GM12878 (cell line): ENCODE data around the gene LSM14B. TPM values are rescaled to one million over a fixed set of nuclear protein-coding genes. Genes with fewer than 3 reads are reported as not detected.

ENCODE experiments used
- ATAC-seq: fragments of 200-7000 bp; cut with Tn5 transposase; 3 replicates; pipeline ENCODE4 v1.9.1; 2020; ENCODE audit warnings: mild to moderate bottlenecking, moderate library complexity
- BruUV-seq: library from RNA; stranded (reverse); fragments of 400-500 nt; replicated peaks from 2 replicates; lab custom pipeline; 2021; lab: Mats Ljungman, UMichigan
- CTCF ChIA-PET: fragments of 300-600 bp; sonication (Branson Sonifier 250); formaldehyde crosslinking; extraction: SDS; loops from one replicate; lab custom pipeline; 2021; ENCODE audit warnings: inconsistent platforms; lab: Yijun Ruan, JAX
- POLR2A ChIA-PET: fragments of 350-600 bp; formaldehyde crosslinking; extraction: SDS; loops from one replicate; lab custom pipeline; 2021; ENCODE audit warnings: inconsistent platforms; lab: Charles Lee
- RAD21 ChIA-PET: fragments of 300-600 bp; sonication (Branson Sonifier 250); formaldehyde crosslinking; loops from one replicate; lab custom pipeline; 2023; ENCODE audit warnings: antibody characterized with exemption; ENCODE audit not compliant: unreplicated experiment; lab: Charles Lee
- SMC1A ChIA-PET: fragments of 300-600 bp; sonication (Branson Sonifier 250); formaldehyde crosslinking; loops from one replicate; lab custom pipeline; 2023; ENCODE audit not compliant: unreplicated experiment, uncharacterized antibody; lab: Charles Lee
- DNase-seq: peaks from one replicate; pipeline ENCODE4 v3.0.0-alpha.2; 2011; ENCODE audit warnings: low read depth, low spot score
- FAIRE-seq: peaks from 3 replicates; lab custom pipeline; 2011; peaks lifted over from hg19 to GRCh38; lab: Jason Lieb, UNC
- H2AFZ ChIP-seq: 2 replicates; pipeline ENCODE4 v1.6.0; 2011; ENCODE audit warnings: low read depth, low read length, control low read depth; ENCODE audit not compliant: control insufficient read depth
- H3K27ac ChIP-seq: 2 replicates; pipeline ENCODE4 v1.5.1; 2011; ENCODE audit warnings: control low read depth; ENCODE audit not compliant: control insufficient read depth, insufficient read depth
- H3K27me3 ChIP-seq, 2 experiments: replicated peaks in 1 of 2; 2 replicates each; pipeline versions ENCODE4 v1.6.0 to v1.6.1; 2011; ENCODE audit warnings: low read length in 1 of 2; ENCODE audit not compliant: control insufficient read depth in 2 of 2, insufficient read depth in 2 of 2
- H3K36me3 ChIP-seq, 2 experiments: 2 replicates each; pipeline ENCODE4 v1.5.1; 2011; ENCODE audit warnings: low read length in 1 of 2; ENCODE audit not compliant: control insufficient read depth in 2 of 2, insufficient read depth in 2 of 2
- H3K4me1 ChIP-seq: 2 replicates; pipeline ENCODE4 v1.6.1; 2011; ENCODE audit warnings: mild to moderate bottlenecking, low read length, moderate library complexity, mixed read lengths; ENCODE audit not compliant: control insufficient read depth, insufficient read depth
- H3K4me2 ChIP-seq: 2 replicates; pipeline ENCODE4 v1.6.0; 2011; ENCODE audit warnings: control low read depth; ENCODE audit not compliant: control insufficient read depth, insufficient read depth
- H3K4me3 ChIP-seq: fragments of 200-600 bp; sonication (generic); 2 replicates; pipeline ENCODE4 v1.5.1; 2016
- H3K79me2 ChIP-seq: 2 replicates; pipeline ENCODE4 v1.6.0; 2011; ENCODE audit warnings: low read length; ENCODE audit not compliant: control insufficient read depth, insufficient read depth
- H3K9ac ChIP-seq: 2 replicates; pipeline ENCODE4 v1.8.0; 2011; ENCODE audit warnings: low read length, control low read depth, mixed read lengths; ENCODE audit not compliant: control insufficient read depth, insufficient read depth
- H3K9me3 ChIP-seq: replicated peaks from 3 replicates; pipeline ENCODE4 v1.5.1; 2011; ENCODE audit warnings: mild to moderate bottlenecking, low read length; ENCODE audit not compliant: control insufficient read depth, insufficient read depth
- H4K20me1 ChIP-seq: 2 replicates; pipeline ENCODE4 v1.6.0; 2011; ENCODE audit not compliant: control insufficient read depth, insufficient read depth
- BACH1 ChIP-seq: fragments of 450-650 bp; IDR thresholded peaks from 2 replicates; pipeline ENCODE4 v1.6.1; 2017; ENCODE audit warnings: mild to moderate bottlenecking, borderline replicate concordance
- ESRRA ChIP-seq: IDR thresholded peaks from 2 replicates; pipeline ENCODE4 v1.6.1; 2012; ENCODE audit warnings: mild to moderate bottlenecking, low read length, improper control_type of control experiment
- EZH2 ChIP-seq: IDR thresholded peaks from 2 replicates; pipeline ENCODE4 v1.6.1; 2012; ENCODE audit warnings: low read depth, mild to moderate bottlenecking, control low read depth, inconsistent platforms, low read length, borderline replicate concordance; ENCODE audit not compliant: control insufficient read depth
- GABPA ChIP-seq: IDR thresholded peaks from 2 replicates; pipeline ENCODE4 v1.6.1; 2014; ENCODE audit warnings: antibody characterized with exemption, low read depth, mild to moderate bottlenecking, inconsistent platforms
- HCFC1 ChIP-seq: fragments of 150-350 bp; IDR thresholded peaks from 2 replicates; pipeline ENCODE4 v1.6.1; 2014; ENCODE audit warnings: low read length
- IKZF2 ChIP-seq, 2 experiments: fragments of 450-650 bp; IDR thresholded peaks; 2 replicates each; pipeline ENCODE4 v1.6.1; 2017; ENCODE audit warnings: mild to moderate bottlenecking in 2 of 2, moderate library complexity in 2 of 2
- MXI1 ChIP-seq: fragments of 150-350 bp; IDR thresholded peaks from 2 replicates; pipeline ENCODE4 v1.6.1; 2011; ENCODE audit warnings: low read depth, mild to moderate bottlenecking, inconsistent platforms, low read length, improper control_type of control experiment
- RUNX3 ChIP-seq: IDR thresholded peaks from 2 replicates; pipeline ENCODE4 v1.6.1; 2012; ENCODE audit warnings: low read length, inconsistent platforms
- SMAD1 ChIP-seq: fragments of 450-650 bp; IDR thresholded peaks from 2 replicates; pipeline ENCODE4 v1.6.1; 2018; ENCODE audit warnings: mild to moderate bottlenecking, low read depth; ENCODE audit not compliant: partially characterized antibody
- ZNF24 ChIP-seq: fragments of 450-650 bp; IDR thresholded peaks from 2 replicates; pipeline ENCODE4 v1.6.1; 2017; ENCODE audit warnings: antibody characterized with exemption, mild to moderate bottlenecking
- ZNF274 ChIP-seq: IDR thresholded peaks from one replicate; pipeline ENCODE4 v1.8.0; 2011; ENCODE audit not compliant: insufficient read length, insufficient read depth
- WGBS: methylation state at CpG from one replicate; pipeline ENCODE4 v1.1.6; 2016; ENCODE audit warnings: low lambda C conversion rate; ENCODE audit not compliant: insufficient replicate concordance, insufficient coverage; ENCODE audit errors: missing lambda C conversion rate; 5-methylcytosine and 5-hydroxymethylcytosine counted together
- in situ Hi-C: fragments of 300-500 bp; cut with MboI; formaldehyde crosslinking; loops from 9 replicates; pipeline ENCODE4 v1.14.3; 2018; ENCODE audit warnings: mixed read lengths
- intact Hi-C: fragments of 100-400 bp; cut with micrococcal nuclease; formaldehyde crosslinking; loops from one replicate; pipeline ENCODE4 v1.14.2; 2022; ENCODE audit not compliant: unreplicated experiment
- polyA plus RNA-seq, 11 experiments: library from polyadenylated mRNA; depleted of rRNA in 4 of 11; unstranded in 6 of 11; stranded (reverse) in 5 of 11; fragments of >200 nt; fragmentation: Nextera tagmentation in 4 of 11; fragmentation: Illumina TruSeq in 1 of 11; extraction: Ambion mirVana in 4 of 11; extraction: Trizol in 1 of 11; gene quantifications; 1 replicate in 1 of 11; 2 replicates in 10 of 11; pipeline versions ENCODE4 v1.2.1 to v1.2.3, GENCODE V29; 2011 to 2016; ENCODE audit warnings: inconsistent platforms in 2 of 11, missing spikeins in 2 of 11, low read depth in 1 of 11
- total RNA-seq, 4 experiments: library from RNA; depleted of rRNA in 3 of 4; stranded (reverse); fragments of >200 nt in 3 of 4; fragmentation: Illumina TruSeq in 1 of 4; extraction: Trizol in 1 of 4; gene quantifications; 2 replicates each; pipeline versions ENCODE4 v1.2.1 to v1.2.3, GENCODE V29; 2013 to 2021
- TF ChIP-seq, protein P1 (sequence below): fragments of 450-650 bp; conservative IDR thresholded peaks from 2 replicates; pipeline ENCODE4 v1.6.1; 2017; ENCODE audit warnings: mild to moderate bottlenecking, moderate library complexity
- TF ChIP-seq, protein P2 (sequence below): IDR thresholded peaks from 2 replicates; pipeline ENCODE4 v1.6.1; 2012; ENCODE audit warnings: low read depth, low read length, improper control_type of control experiment

LSM14B gene
- total and polyA plus RNA-seq, 10 of the 15 experiments (the other 5 are each of a cell fraction or from before 2014, with no cell fraction given), result 0.56 to 34.3 (median 15.6) TPM

DNA sequence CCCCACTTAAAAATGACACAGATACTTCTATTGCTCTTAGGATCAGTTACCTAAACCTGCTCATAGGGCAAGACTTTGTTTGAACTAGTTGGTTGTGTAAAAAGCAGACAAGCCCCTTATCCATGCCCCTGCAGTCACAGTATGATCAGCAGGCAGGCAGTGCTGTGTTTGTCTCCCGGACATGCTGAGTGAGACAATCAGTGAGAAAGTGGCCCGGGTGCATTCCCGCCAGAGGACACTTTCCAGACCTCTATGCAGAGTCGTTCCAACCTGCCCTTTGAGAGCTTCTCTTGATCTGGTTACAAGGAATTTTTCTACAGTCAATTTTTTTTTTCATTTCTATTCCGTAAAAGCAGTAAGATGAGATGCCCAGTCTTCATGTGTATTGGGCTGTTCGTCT lies 6.2 kb downstream of the LSM14B start (continued):
- TF ChIP-seq IKZF2 (IDR thresholded peaks at IDR 0.05) (no peak), MXI1 (no peak), GABPA (no peak)
- TF ChIP-seq, all 136 proteins: peak for 0

DNA sequence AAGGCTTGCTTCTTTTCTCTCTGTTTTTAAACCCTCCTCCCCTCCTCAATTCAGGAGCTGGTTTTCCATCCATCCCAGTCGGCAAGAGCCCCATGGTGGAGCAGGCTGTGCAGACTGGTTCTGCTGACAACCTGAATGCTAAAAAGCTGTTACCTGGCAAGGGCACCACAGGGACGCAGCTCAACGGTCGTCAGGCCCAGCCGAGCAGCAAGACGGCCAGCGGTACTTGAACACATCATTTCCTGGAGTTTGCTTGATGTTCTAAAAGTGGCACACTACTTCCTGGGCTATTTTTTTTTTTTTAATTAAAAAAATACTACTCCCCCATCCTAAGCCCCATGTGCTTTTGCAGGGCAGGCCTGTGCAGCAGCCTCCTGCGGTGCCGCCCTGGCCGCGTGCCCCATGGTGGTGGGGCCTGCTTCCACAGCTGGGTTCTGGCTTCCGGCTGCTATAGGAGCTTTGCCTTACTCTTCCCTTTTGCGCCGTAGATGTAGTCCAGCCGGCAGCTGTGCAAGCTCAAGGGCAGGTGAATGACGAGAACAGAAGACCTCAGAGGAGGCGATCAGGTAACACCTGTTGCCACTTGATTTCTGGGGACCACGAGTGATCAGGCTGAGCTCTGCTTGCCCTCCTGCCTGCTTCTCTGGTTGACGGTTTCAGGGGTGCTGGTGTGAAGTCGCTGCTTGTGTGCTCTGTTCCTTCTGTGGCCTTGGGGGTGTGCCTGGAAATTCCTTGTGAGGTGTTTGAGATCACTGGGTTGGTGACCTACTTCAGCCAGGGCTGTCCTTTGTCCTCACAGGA lies 7.7 kb downstream of the LSM14B start:
- peaks cover 4% of the 10 kb centered on the region for H3K79me2 ChIP-seq
- H3K36me3 ChIP-seq, result peaks cover 32% of the 10 kb centered on the region in 2 experiments
- no peaks in the 10 kb centered on the region for H4K20me1 ChIP-seq
- BruUV-seq, result no TSS peak
- WGBS, result 32% methylated on average over 20 of the region's 20 CpGs
- no peak for FAIRE-seq
- no peak overlapping the region for H3K4me3 ChIP-seq
- RAD21 ChIA-PET, result interaction anchor here (1.4 kb wide), 1 partner anchor 120 kb away, joined by 3 read pairs; no protein-coding TSS in a partner anchor
- no peak for DNase-seq
- no peak overlapping the region for H2AFZ ChIP-seq
- H3K27me3 ChIP-seq, result no peaks in the 10 kb centered on the region
- TF ChIP-seq, protein P1, sequence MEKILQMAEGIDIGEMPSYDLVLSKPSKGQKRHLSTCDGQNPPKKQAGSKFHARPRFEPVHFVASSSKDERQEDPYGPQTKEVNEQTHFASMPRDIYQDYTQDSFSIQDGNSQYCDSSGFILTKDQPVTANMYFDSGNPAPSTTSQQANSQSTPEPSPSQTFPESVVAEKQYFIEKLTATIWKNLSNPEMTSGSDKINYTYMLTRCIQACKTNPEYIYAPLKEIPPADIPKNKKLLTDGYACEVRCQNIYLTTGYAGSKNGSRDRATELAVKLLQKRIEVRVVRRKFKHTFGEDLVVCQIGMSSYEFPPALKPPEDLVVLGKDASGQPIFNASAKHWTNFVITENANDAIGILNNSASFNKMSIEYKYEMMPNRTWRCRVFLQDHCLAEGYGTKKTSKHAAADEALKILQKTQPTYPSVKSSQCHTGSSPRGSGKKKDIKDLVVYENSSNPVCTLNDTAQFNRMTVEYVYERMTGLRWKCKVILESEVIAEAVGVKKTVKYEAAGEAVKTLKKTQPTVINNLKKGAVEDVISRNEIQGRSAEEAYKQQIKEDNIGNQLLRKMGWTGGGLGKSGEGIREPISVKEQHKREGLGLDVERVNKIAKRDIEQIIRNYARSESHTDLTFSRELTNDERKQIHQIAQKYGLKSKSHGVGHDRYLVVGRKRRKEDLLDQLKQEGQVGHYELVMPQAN, result no peak
- no peak for TF ChIP-seq SMAD1
- TF ChIP-seq RUNX3, result no peak
- no peak for TF ChIP-seq ZNF24
- no peak for TF ChIP-seq ZNF274
- TF ChIP-seq, protein P2, sequence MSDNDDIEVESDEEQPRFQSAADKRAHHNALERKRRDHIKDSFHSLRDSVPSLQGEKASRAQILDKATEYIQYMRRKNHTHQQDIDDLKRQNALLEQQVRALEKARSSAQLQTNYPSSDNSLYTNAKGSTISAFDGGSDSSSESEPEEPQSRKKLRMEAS, result no peak
- TF ChIP-seq ESRRA, result no peak
- no peak for TF ChIP-seq EZH2
- TF ChIP-seq HCFC1, result no peak
- no peak for TF ChIP-seq BACH1
- no peaks in the 10 kb centered on the region; the same call in 1 of the 2 replicates for H3K4me1 ChIP-seq
- no peak overlapping the region for H3K4me2 ChIP-seq
- no peaks in the 10 kb centered on the region for H3K9me3 ChIP-seq
- intact Hi-C loops, result loop anchor here (10.0 kb wide), 2 partner anchors 55 to 255 kb away; partner anchors contain the start of genes MTG2 and RPS21
- H3K27ac ChIP-seq, result no peak overlapping the region
- in situ Hi-C loops, result loop anchor here (5.0 kb wide), 1 partner anchor 118 kb away; no protein-coding TSS in a partner anchor
- SMC1A ChIA-PET, result no interaction called here
- CTCF ChIA-PET, result interaction anchor here (0.9 to 1.6 kb wide), 3 partner anchors 8 to 143 kb away, joined by 3 read pairs; no protein-coding TSS in a partner anchor
- POLR2A ChIA-PET, result no interaction called here
- no peak overlapping the region for H3K9ac ChIP-seq
- no peak for ATAC-seq
